Thyroid gland (tissue), 4 donors: ENCODE measurements around the gene SH3BP4.

Source experiments
- CTCF ChIP-seq, 6 experiments: fragments of 200-600 bp in 3 of 6; fragments of 450-650 bp in 3 of 6; sonication (generic) in 3 of 6; IDR thresholded peaks; one replicate each; pipeline ENCODE4 v1.5.1; 2016 to 2019; ENCODE audit warnings: antibody characterized with exemption in 6 of 6, mild to moderate bottlenecking in 2 of 6, inconsistent platforms in 1 of 6, moderate library complexity in 1 of 6
- POLR2A ChIP-seq, 2 donors: fragments of 450-650 bp; IDR thresholded peaks; one replicate each; pipeline ENCODE4 v1.6.1; 2017; ENCODE audit warnings: antibody characterized with exemption in 2 of 2, mild to moderate bottlenecking in 2 of 2, moderate library complexity in 1 of 2

GRCh38 chr2:235094457-235094856 is 142.6 kb downstream of the SH3BP4 start:
- TF ChIP-seq CTCF (IDR thresholded peaks at IDR 0.05) (no peak), POLR2A (IDR thresholded peaks at IDR 0.05) (no peak)
